HG03575 (cell line): ENCODE measurements around the gene FAM50A.

Experiments
- ATAC-seq: cut with Tn5 transposase; IDR thresholded peaks from one replicate; pipeline ENCODE4 v1.9.1; 2021; ENCODE audit not compliant: unreplicated experiment, insufficient number of reproducible peaks, low FRiP score; ENCODE audit errors: extremely low read depth

The FAM50A gene

GRCh38 chrX:154436374-154436982 is 7.5 kb upstream of the FAM50A start:
- no peak for ATAC-seq

- no peak for ATAC-seq
Measured at GRCh38 chrX:154436983-154437752, 6.8 kb upstream of the FAM50A start, which contains the start of gene GDI1. Gene GDI1 (plus strand): TSS chrX:154437154. CDS start chrX:154437255, 101 bp downstream.

- no peak for ATAC-seq
Measured at GRCh38 chrX:154437971-154438893, 5.7 kb upstream of the FAM50A start.

GRCh38 chrX:154439841-154440240 is 4.1 kb upstream of the FAM50A start:
- ATAC-seq: no peak

GRCh38 chrX:154440623-154441357 is 3.2 kb upstream of the FAM50A start:
- ATAC-seq: no peak

- no peak for ATAC-seq
Measured at GRCh38 chrX:154441564-154441963, 2.4 kb upstream of the FAM50A start.

- ATAC-seq: no peak
Measured at GRCh38 chrX:154441984-154442707, 1.8 kb upstream of the FAM50A start.

- ATAC-seq: no peak
Measured at GRCh38 chrX:154443479-154443910, 446 bp upstream of the FAM50A start.

- ATAC-seq: no peak
Measured at GRCh38 chrX:154444755-154445246, 860 bp downstream of the FAM50A start.

- no peak for ATAC-seq
Measured at GRCh38 chrX:154445776-154446175, 1.8 kb downstream of the FAM50A start.

GRCh38 chrX:154446430-154446829 is 2.5 kb downstream of the FAM50A start:
- ATAC-seq: no peak

GRCh38 chrX:154448484-154448883 is 4.5 kb downstream of the FAM50A start:
- ATAC-seq: no peak

- ATAC-seq: no peak
Measured at GRCh38 chrX:154449618-154450017, 5.7 kb downstream of the FAM50A start.

- no peak for ATAC-seq
Measured at GRCh38 chrX:154450312-154450711, 6.4 kb downstream of the FAM50A start.

- no peak for ATAC-seq
Measured at GRCh38 chrX:154452823-154453222, 8.9 kb downstream of the FAM50A start.

- ATAC-seq: no peak
Measured at GRCh38 chrX:154457491-154458115, 13.7 kb downstream of the FAM50A start.

GRCh38 chrX:154458116-154458953 is 14.4 kb downstream of the FAM50A start, which contains the start of gene PLXNA3:
Gene PLXNA3 (plus strand): TSS chrX:154458281. CDS start chrX:154460184, 1,903 bp downstream.
- no peak for ATAC-seq
